HL-60 (cell line): ENCODE results near the gene MED10.
"Not testable (repeated sequence)": the region's sequence is repeated elsewhere in the genome, so short reads cannot be mapped to it uniquely, and the experiment has no call there.

Experiments used
- DNase-seq, 2 experiments: peaks; one replicate each; pipeline ENCODE4 v3.0.0-alpha.2; 2010 to 2020; ENCODE audit warnings: low read depth in 1 of 2, low spot score in 1 of 2
- H3K27ac ChIP-seq: fragments of 250-450 bp; sonication (Bioruptor Pico); replicated peaks from 2 replicates; pipeline ENCODE4 v1.5.1; 2020; ENCODE audit warnings: mild to moderate bottlenecking, moderate library complexity
- H3K27me3 ChIP-seq: fragments of 250-450 bp; sonication (Bioruptor Pico); 2 replicates; pipeline ENCODE4 v1.5.1; 2021; ENCODE audit warnings: mild to moderate bottlenecking, moderate library complexity; ENCODE audit not compliant: insufficient read depth, poor library complexity, severe bottlenecking
- H3K4me3 ChIP-seq: replicated peaks from 2 replicates; pipeline ENCODE4 v1.5.1; 2011; ENCODE audit warnings: mild to moderate bottlenecking, control low read depth, low read length; ENCODE audit not compliant: insufficient read depth
- CTCF ChIP-seq: IDR thresholded peaks from one replicate; pipeline ENCODE4 v1.5.1; 2011; ENCODE audit warnings: low read length, control low read depth, inconsistent platforms; ENCODE audit not compliant: insufficient read depth
- GABPA ChIP-seq: IDR thresholded peaks from 2 replicates; pipeline ENCODE4 v1.6.1; 2012; ENCODE audit warnings: low read depth
- POLR2AphosphoS5 ChIP-seq: IDR thresholded peaks from 2 replicates; pipeline ENCODE4 v1.6.1; 2012; ENCODE audit warnings: low read depth
- REST ChIP-seq: IDR thresholded peaks from 2 replicates; pipeline ENCODE4 v1.6.1; 2012; ENCODE audit warnings: low read depth; ENCODE audit not compliant: insufficient replicate concordance
- SPI1 ChIP-seq: IDR thresholded peaks from 2 replicates; pipeline ENCODE4 v1.6.1; 2012; ENCODE audit warnings: low read depth, mild to moderate bottlenecking, borderline replicate concordance

Gene MED10

GRCh38 chr5:6359555-6360322 lies 18.6 kb downstream of the MED10 start:
- H3K27ac ChIP-seq, result no peak overlapping the region
- no peak for DNase-seq
- H3K27me3 ChIP-seq, result no peaks in the 10 kb centered on the region

DNA sequence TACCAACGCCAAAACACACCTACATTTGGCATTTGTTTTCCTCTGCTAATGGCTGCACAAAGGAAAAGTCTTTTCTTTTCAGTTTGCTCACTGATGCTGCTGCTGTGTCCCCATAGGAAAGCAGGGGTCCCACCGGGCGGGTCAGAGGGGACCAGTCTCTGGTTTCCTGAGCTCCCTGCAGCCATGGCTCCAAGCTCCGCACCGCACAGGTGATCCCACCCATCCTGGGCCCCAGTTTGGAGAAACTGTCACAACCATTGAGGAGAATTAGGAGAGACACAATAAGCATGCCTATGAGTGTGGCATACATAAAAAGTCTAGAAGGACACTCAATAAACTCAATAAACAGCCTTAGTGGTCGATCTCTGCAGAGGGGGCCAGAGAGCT lies 19.9 kb downstream of the MED10 start:
- Histone ChIP-seq H3K27me3 (no peaks in the 10 kb centered on the region), H3K27ac (no peak overlapping the region), H3K4me3 (no peak overlapping the region)
- no peak for DNase-seq
- TF ChIP-seq REST (no peak), SPI1 (no peak), GABPA (no peak), CTCF (no peak), POLR2AphosphoS5 (no peak)

More at GRCh38 chr5:6359555-6360322, 18.6 kb downstream of the MED10 start:
- TF ChIP-seq POLR2AphosphoS5, result no peak
- TF ChIP-seq REST, result no peak
- TF ChIP-seq CTCF, result no peak
- TF ChIP-seq SPI1, result no peak
- H3K4me3 ChIP-seq, result no peak overlapping the region

DNA sequence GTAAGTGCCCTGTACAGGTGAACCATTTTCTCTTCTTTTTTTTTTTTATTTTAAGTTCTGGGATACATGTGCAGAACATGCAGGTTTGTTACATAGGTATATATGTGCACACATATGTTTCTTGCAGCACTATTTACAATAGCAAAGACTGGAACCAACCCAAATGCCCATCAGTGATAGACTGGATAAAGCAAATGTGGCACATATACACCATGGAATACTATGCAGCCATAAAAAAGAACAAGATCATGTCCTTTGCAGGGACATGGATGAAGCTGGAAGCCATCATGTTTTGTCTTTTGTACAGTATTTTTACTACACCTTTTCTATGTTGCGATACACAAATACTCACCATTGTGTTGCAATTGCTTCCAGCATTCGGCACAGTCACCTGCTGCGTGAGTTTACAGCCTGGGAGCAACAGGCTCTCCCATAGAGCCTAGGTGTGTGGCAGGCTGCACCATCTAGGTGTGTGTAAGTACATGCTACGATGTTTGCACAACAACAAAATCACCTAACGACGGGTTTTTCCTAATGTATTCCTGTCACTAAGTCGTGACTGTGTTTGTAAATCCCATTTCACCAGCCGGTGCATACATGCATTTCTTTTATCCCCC lies 20.4 kb downstream of the MED10 start:
- not testable (repeated sequence) for H3K27ac ChIP-seq, H3K27me3 ChIP-seq, DNase-seq, H3K4me3 ChIP-seq

DNA sequence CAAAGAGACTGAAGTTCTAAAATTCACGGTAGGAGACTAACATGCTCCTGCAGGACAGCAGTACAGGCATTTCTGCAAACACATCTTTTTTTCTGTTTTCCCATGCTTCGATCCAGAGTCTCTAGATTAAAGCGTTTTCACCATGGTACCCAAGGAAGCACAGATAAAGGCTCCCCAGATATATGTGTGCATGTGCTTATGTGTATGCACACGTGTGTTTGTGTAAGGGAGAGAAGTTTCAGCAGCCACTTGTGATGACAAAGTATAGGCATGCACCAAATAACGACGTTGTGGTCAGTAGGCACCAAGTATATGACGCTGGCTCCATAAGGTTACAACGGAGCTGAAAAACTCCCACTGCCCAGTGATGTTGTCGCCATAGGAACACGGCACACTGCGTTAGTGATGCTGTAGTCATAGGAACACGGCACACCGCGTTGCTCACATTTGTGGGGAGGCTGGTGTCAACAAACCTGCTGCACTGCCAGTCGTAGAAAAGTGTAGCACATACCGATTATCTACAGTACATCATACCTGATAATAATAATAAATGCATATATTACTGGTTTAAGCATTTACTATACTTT lies 21.7 kb downstream of the MED10 start:
- TF ChIP-seq REST, result no peak
- TF ChIP-seq CTCF, result no peak
- no peak for TF ChIP-seq GABPA
- TF ChIP-seq POLR2AphosphoS5, result no peak
- no peak for TF ChIP-seq SPI1
- Histone ChIP-seq H3K4me3 (no peak overlapping the region), H3K27ac (no peak overlapping the region), H3K27me3 (no peaks in the 10 kb centered on the region)
- no peak for DNase-seq
